HEK293T (cell line): ENCODE data around the gene PHACTR2.

ENCODE experiments used
- CTCF ChIA-PET: fragments of 350-600 bp; formaldehyde crosslinking; extraction: SDS; loops from one replicate; lab custom pipeline; 2021; ENCODE audit warnings: antibody characterized with exemption, inconsistent platforms; lab: Yijun Ruan, JAX
- POLR2A ChIA-PET: fragments of 350-600 bp; formaldehyde crosslinking; extraction: SDS; loops from one replicate; lab custom pipeline; 2020; ENCODE audit warnings: antibody characterized with exemption, inconsistent platforms; lab: Yijun Ruan, JAX
- DNase-seq: peaks from one replicate; pipeline ENCODE4 v3.0.0; 2012; ENCODE audit warnings: mixed read lengths; ENCODE audit errors: extremely low spot score
- ARNT ChIP-seq: fragments of 450-650 bp; IDR thresholded peaks from 2 replicates; pipeline ENCODE4 v1.6.1; 2017; ENCODE audit warnings: mild to moderate bottlenecking
- BHLHE40 ChIP-seq: fragments of 450-650 bp; IDR thresholded peaks from 2 replicates; pipeline ENCODE4 v1.6.1; 2016; ENCODE audit warnings: mild to moderate bottlenecking, moderate library complexity, borderline replicate concordance
- CTBP1 ChIP-seq: fragments of 450-650 bp; IDR thresholded peaks from 2 replicates; pipeline ENCODE4 v1.6.1; 2016; ENCODE audit warnings: borderline replicate concordance
- ELF4 ChIP-seq: fragments of 450-650 bp; IDR thresholded peaks from 2 replicates; pipeline ENCODE4 v1.6.1; 2017; ENCODE audit warnings: antibody characterized with exemption
- FOXA1 ChIP-seq: fragments of 450-650 bp; IDR thresholded peaks from 2 replicates; pipeline ENCODE4 v1.6.1; 2016; ENCODE audit warnings: mild to moderate bottlenecking
- FOXK2 ChIP-seq: fragments of 450-650 bp; IDR thresholded peaks from 2 replicates; pipeline ENCODE4 v1.6.1; 2016; ENCODE audit warnings: mild to moderate bottlenecking
- FOXM1 ChIP-seq: fragments of 450-650 bp; IDR thresholded peaks from 2 replicates; pipeline ENCODE4 v1.6.1; 2017; ENCODE audit warnings: mild to moderate bottlenecking, borderline replicate concordance
- HDGF ChIP-seq: fragments of 450-650 bp; IDR thresholded peaks from 2 replicates; pipeline ENCODE4 v1.6.1; 2017; ENCODE audit warnings: antibody characterized with exemption, borderline replicate concordance
- L3MBTL2 ChIP-seq: fragments of 450-650 bp; conservative IDR thresholded peaks from 2 replicates; pipeline ENCODE4 v1.6.1; 2016; ENCODE audit warnings: mild to moderate bottlenecking
- LEF1 ChIP-seq: fragments of 450-650 bp; IDR thresholded peaks from 2 replicates; pipeline ENCODE4 v1.6.1; 2017; ENCODE audit warnings: mild to moderate bottlenecking, borderline replicate concordance
- NFRKB ChIP-seq: fragments of 450-650 bp; IDR thresholded peaks from 2 replicates; pipeline ENCODE4 v1.6.1; 2016; ENCODE audit warnings: mild to moderate bottlenecking, moderate library complexity
- SP1 ChIP-seq: fragments of 450-650 bp; IDR thresholded peaks from 2 replicates; pipeline ENCODE4 v1.6.1; 2017
- SUZ12 ChIP-seq: fragments of 450-650 bp; IDR thresholded peaks from 2 replicates; pipeline ENCODE4 v1.6.1; 2016; ENCODE audit warnings: mild to moderate bottlenecking
- TARDBP ChIP-seq: fragments of 450-650 bp; IDR thresholded peaks from 2 replicates; pipeline ENCODE4 v1.6.1; 2016
- ZNF384 ChIP-seq: fragments of 450-650 bp; IDR thresholded peaks from 2 replicates; pipeline ENCODE4 v1.6.1; 2016
- TF ChIP-seq, protein P1 (sequence below): fragments of 450-650 bp; IDR thresholded peaks from 2 replicates; pipeline ENCODE4 v1.6.1; 2016

The PHACTR2 gene

DNA sequence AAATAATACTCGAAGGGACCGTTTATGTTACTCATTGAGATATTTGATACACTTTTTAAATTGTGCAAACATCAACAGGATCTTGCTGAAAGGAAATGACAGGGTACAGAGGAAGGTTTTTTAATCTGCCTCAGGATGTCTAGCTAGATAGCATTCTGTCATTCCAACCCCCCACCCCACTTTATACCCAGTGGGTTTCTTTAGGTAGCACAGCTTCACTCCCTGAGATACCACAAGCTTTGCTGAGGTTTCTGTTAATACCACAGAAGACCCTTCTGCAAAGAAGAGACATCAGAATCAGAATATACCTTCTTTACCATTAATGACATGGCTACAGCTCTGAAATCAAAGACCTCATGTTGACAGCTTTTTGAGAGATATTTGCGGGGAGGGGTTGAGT, 1.3 kb downstream of the PHACTR2 start:
- CTCF ChIA-PET: interaction anchor here (0.6 kb wide), 1 partner anchor 186 kb away, joined by 3 read pairs; no protein-coding TSS in a partner anchor
- DNase-seq: no peak
- POLR2A ChIA-PET: interaction anchor here (1.4 kb wide), 1 partner anchor 164 kb away, joined by 6 read pairs; the partner anchor contains the start of gene LTV1
- TF ChIP-seq CTBP1: no peak
- TF ChIP-seq ELF4: no peak
- no peak for TF ChIP-seq FOXK2
- no peak for TF ChIP-seq ZNF384
- no peak for TF ChIP-seq SUZ12
- TF ChIP-seq NFRKB: no peak

GRCh38 chr6:143680141-143680540, 2.4 kb downstream of the PHACTR2 start:
- no peak for DNase-seq
- ChIA-PET POLR2A (no interaction called here), CTCF (no interaction called here)
- TF ChIP-seq SUZ12 (no peak), FOXK2 (no peak), TARDBP (no peak), FOXM1 (no peak), L3MBTL2 (no peak), NFRKB (no peak), HDGF (no peak), ARNT (no peak), ZNF384 (no peak), ELF4 (no peak), BHLHE40 (no peak), CTBP1 (no peak)

DNA sequence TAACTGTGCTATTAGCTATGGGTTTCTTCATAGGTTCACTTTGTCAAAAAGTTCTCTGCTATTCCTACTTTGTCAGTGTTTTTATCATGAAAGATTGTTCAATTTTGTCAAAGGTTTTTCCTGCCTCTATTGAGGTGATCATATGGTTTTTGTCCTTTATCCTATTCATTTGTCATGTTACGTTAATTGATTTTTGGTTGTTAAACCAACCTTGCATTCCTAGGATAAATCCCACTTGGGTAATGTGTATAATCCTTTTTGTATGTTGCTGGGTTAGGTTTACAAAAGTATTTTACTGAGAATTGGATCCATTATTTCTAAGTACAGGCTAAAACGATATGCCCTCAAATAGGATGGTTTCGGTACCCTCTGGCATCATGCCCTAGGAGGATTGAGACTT, 5.0 kb downstream of the PHACTR2 start:
- no peak for DNase-seq
- CTCF ChIA-PET: no interaction called here
- no peak for TF ChIP-seq L3MBTL2
- TF ChIP-seq HDGF: no peak
- no peak for TF ChIP-seq CTBP1
- TF ChIP-seq, protein P1, sequence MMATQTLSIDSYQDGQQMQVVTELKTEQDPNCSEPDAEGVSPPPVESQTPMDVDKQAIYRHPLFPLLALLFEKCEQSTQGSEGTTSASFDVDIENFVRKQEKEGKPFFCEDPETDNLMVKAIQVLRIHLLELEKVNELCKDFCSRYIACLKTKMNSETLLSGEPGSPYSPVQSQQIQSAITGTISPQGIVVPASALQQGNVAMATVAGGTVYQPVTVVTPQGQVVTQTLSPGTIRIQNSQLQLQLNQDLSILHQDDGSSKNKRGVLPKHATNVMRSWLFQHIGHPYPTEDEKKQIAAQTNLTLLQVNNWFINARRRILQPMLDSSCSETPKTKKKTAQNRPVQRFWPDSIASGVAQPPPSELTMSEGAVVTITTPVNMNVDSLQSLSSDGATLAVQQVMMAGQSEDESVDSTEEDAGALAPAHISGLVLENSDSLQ: no peak
- TF ChIP-seq BHLHE40: no peak
- TF ChIP-seq FOXM1: no peak
- TF ChIP-seq SUZ12: no peak
- no peak for TF ChIP-seq ARNT
- no peak for TF ChIP-seq FOXA1
- no peak for TF ChIP-seq SP1
- TF ChIP-seq LEF1: no peak
- TF ChIP-seq FOXK2: no peak
- TF ChIP-seq TARDBP: no peak
- TF ChIP-seq ZNF384: no peak
- no peak for TF ChIP-seq NFRKB
- POLR2A ChIA-PET: no interaction called here

DNA sequence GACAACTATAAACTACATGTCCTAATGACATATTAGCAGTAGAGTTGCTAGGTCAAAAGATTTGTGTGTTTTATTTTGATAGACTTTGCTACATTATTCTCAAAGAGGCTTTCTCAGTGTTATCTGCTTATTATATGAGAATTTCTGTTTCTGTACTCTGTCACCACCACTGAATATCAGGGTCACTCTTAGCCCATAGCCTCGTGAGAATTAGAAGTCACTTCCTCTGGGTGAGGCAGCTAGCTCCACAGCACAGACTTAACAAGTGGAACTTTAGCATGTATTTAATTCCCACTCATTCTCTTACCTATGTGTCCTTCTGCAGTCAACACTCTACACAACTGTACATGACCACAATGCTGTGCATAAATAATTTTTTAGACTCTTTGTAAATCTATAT, 6.7 kb downstream of the PHACTR2 start:
- ChIA-PET CTCF (no interaction called here), POLR2A (no interaction called here)
- TF ChIP-seq FOXK2: no peak
- TF ChIP-seq, protein P1: no peak
- TF ChIP-seq SP1: no peak
- no peak for TF ChIP-seq FOXA1
- no peak for TF ChIP-seq ELF4
- TF ChIP-seq SUZ12: no peak
- TF ChIP-seq HDGF: no peak
- no peak for TF ChIP-seq ARNT
- TF ChIP-seq CTBP1: no peak
- TF ChIP-seq TARDBP: no peak
- no peak for TF ChIP-seq LEF1
- TF ChIP-seq L3MBTL2: no peak
- no peak for TF ChIP-seq FOXM1
- no peak for TF ChIP-seq NFRKB
- no peak for TF ChIP-seq ZNF384
- TF ChIP-seq BHLHE40: no peak
- no peak for DNase-seq

DNA sequence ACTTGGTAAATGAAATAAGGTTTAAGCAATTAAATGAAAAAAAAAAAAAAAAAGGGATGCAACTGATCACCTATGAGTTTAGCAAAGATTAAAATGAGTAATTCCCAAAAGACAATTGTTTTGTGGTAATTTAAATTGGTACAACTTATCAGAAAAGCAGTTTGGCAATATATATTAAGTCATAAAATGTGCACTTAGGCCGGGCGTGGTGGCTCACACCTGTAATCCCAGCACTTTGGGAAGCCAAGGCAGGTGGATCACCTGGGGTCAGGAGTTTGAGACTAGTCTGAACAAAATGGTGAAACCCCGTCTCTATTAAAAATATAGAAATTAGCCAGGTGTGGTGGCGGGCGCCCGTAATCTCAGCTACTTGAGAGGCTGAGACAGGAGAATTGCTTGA, 7.9 kb downstream of the PHACTR2 start:
- no peak for DNase-seq
- ChIA-PET POLR2A (no interaction called here), CTCF (no interaction called here)
- no peak for TF ChIP-seq HDGF
- TF ChIP-seq ZNF384: no peak
- no peak for TF ChIP-seq ARNT
- no peak for TF ChIP-seq LEF1
- TF ChIP-seq TARDBP: no peak
- TF ChIP-seq BHLHE40: no peak
- TF ChIP-seq ELF4: no peak
- TF ChIP-seq NFRKB: no peak
- no peak for TF ChIP-seq FOXK2
- TF ChIP-seq, protein P1: no peak
- no peak for TF ChIP-seq SP1
- TF ChIP-seq FOXM1: no peak
- no peak for TF ChIP-seq L3MBTL2
- no peak for TF ChIP-seq FOXA1
- TF ChIP-seq CTBP1: no peak
- TF ChIP-seq SUZ12: no peak

DNA sequence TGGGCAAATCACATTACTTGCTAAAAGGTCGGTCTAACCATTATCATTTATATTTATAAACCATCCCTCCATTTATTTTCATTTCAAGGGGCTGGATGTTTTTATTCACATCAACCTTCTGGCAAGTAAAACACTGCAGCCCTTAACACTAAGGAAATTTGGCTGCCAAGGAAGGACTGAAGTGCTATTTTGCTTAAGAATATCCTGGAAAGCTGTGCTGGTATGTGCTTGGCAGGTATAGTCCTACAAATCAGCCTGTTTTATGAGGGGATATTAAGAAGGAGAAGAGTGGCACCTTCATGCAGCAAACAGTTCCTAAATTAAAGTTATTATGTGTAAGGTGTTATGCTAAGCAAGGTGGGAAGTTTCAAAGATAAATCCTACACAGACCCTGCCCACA, 9.8 kb downstream of the PHACTR2 start:
- no peak for TF ChIP-seq SP1
- TF ChIP-seq FOXK2: no peak
- DNase-seq: no peak
- ChIA-PET CTCF (no interaction called here), POLR2A (no interaction called here)
